ENCODE measurements around the gene CIRBP.

Gene CIRBP

DNA sequence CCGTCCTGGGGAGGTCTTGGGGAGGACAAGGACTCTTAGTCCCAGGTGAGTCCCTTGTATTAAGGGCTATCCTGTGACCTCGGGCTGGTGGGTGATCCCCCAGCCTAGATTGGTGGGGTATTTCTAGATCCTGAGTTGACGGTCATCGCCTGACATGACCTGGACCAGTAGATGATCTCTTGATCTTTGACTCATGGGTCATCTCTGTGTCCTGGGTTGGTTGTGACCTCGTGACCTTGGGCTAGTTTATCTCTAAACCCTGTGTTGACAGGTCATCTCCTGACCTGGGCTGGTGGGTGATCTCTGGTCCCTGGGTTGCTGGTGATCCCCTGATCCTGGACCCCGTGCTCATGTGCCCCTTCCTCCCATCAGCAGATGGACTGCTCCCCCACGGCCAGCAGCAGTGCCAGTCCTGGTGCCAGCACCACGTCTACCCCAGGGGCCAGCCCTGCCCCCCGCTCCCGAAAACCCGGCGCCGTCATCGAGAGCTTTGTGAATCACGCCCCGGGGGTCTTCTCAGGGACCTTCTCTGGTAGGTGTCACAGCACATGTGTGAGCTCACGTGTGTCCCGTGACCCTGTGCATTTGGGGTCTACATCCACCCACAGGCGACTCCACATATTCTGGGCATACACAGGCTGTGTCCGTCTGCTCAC lies 14.5 kb upstream of the CIRBP start:
- peaks cover 38% of the 10 kb centered on the region for H3K36me3 Mint-ChIP-seq (ENCODE audit: low read depth)
- no peaks in the 10 kb centered on the region for H3K27me3 Mint-ChIP-seq (ENCODE audit: low read depth)
- H3K4me1 Mint-ChIP-seq (ENCODE audit: low read depth), result peaks cover 27% of the 10 kb centered on the region
- H3K27ac Mint-ChIP-seq, result peak overlapping the region; percentile 55
- H3K9me3 Mint-ChIP-seq, result no peaks in the 10 kb centered on the region
- H3K4me3 Mint-ChIP-seq, result peak overlapping the region; percentile 25

DNA sequence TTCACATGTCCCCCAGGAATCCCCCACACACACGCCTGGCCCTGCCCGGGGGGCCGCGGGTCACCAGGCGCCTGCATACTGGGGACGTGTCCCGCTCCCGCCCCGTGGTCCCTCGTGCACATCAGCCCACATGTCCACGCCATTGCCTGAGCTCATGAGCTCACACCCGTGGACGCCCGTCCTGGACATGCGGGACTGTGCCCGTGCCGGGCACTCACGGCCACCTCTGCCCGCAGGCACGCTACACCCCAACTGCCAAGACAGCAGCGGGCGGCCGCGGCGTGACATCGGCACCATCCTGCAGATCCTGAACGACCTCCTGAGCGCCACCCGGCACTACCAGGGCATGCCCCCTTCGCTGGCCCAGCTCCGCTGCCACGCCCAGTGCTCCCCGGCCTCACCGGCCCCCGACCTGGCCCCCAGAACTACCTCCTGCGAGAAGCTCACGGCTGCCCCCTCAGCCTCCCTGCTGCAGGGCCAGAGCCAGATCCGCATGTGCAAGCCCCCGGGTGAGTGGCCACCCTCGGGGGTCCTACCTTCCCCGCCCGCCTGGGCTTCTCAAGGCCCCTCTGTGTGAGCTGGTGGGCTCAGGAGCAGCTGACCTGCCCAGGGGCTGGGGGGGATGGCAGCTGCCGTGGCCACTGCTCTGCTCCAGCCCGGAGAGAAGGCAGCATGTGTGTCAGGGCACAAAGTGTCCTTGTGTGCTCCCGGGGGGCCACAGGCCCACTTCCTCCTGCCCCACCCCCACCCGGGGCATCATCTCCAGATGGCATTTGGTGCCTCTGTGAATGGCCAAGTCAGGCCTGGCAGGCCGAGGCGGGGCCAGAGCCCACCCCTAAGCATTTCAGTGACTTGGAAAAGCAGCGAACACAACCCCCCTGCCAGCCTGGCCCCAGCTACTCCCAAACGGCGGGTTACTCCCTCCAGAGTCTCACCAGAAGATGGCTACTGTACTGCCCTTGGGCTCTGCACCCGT lies 13.7 kb upstream of the CIRBP start:
- Mint-ChIP-seq H3K9me3 (no peaks in the 10 kb centered on the region), H3K36me3 (ENCODE audit: low read depth) (peaks cover 36% of the 10 kb centered on the region), H3K27me3 (ENCODE audit: low read depth) (no peaks in the 10 kb centered on the region), H3K4me3 (no peak overlapping the region), H3K27ac (no peak overlapping the region), H3K4me1 (ENCODE audit: low read depth) (peaks cover 32% of the 10 kb centered on the region)

DNA sequence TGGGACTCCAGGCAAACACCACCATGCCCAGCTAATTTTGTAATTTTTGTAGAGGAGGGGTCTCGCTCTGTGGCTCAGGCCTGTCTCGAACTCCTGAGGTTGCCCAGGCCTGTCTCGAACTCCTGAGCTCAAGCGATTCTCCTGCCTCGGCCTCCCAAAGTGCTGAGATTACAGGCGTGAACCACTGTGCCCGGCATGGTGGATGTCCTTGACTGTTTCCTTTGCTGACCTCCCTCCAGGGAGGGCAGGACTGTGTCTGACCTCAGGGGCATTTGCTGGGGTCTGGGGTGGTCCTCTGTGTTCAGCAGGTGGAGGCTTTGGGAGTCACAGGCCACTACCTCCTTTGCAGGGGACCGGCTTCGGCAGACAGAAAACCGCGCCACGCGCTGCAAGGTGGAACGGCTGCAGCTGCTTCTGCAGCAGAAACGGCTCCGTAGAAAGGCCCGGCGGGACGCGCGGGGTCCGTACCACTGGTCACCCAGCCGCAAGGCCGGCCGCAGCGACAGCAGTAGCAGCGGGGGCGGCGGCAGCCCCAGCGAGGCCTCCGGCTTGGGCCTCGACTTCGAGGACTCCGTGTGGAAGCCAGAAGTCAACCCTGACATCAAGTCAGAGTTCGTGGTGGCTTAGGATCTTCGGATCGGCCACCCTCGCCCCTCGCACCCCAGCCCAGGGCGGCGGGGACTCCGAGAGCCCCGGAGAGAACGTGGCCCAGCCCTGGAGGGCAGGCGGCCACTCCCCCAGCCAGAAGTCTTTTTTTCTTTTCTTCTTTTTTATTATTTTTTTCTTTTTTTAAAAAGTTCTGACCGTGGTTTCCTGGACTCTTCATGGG lies 12.3 kb upstream of the CIRBP start:
- Mint-ChIP-seq H3K36me3 (ENCODE audit: low read depth) (peaks cover 31% of the 10 kb centered on the region), H3K27me3 (ENCODE audit: low read depth) (no peaks in the 10 kb centered on the region), H3K9me3 (no peaks in the 10 kb centered on the region), H3K4me3 (peak overlapping the region; percentile 46), H3K4me1 (ENCODE audit: low read depth) (peaks cover 39% of the 10 kb centered on the region), H3K27ac (peak overlapping the region; percentile 50)

DNA sequence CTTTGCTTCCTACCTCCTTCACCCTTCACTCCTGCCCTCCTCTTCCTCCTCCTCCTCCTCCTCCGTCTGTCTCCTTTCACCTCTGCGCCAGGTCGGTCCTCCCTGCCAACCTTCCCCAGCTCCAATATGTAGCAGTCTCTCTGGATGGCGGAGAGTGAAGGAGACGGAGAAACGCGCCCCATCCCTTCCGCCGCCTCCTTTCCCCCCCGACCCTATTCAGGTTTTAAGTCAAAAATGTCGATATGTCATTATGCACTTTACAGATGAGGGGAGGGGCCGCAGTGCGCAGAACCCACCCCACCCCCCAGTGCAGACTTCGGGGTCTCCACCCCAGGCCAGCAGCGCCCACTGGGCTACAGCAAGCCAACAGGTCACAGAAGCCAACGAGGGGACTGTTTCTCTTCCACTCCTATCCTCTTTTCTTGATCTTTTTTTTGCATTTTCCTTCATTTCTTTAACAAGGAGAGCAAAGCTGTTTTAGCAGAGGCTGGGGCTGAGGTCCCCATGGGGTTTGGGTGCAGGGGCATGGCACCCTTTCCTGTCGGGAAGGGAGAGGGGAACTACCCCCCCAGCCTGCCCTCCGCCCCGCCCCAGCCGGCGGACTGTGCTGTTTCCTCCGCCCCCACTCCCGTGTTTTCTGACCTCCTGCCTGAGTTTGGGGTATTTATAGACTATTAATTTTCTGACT lies 11.5 kb upstream of the CIRBP start:
- H3K36me3 Mint-ChIP-seq (ENCODE audit: low read depth), result peaks cover 28% of the 10 kb centered on the region
- H3K4me1 Mint-ChIP-seq (ENCODE audit: low read depth), result peaks cover 40% of the 10 kb centered on the region

DNA sequence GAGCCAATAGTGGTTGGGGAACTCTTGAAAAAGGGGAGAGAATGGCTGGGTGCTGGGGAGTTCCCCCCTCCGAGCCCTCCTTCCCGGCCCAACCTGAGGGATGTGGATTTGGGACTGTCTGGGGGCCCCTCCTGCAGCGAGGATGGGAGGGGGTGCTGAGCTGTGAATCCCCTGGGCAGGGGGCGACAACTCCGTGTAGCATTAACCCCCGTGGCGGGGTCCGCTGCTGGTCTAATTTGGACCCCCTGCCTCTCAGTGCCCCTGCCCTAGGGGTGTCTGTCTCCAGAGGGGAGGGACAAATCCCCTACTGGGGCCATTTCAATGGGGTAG lies 11.0 kb upstream of the CIRBP start:
- Mint-ChIP-seq H3K27ac (peak overlapping the region; percentile 99), H3K36me3 (ENCODE audit: low read depth) (peaks cover 27% of the 10 kb centered on the region), H3K9me3 (no peaks in the 10 kb centered on the region), H3K4me1 (ENCODE audit: low read depth) (peaks cover 41% of the 10 kb centered on the region), H3K4me3 (peak overlapping the region; percentile 46), H3K27me3 (ENCODE audit: low read depth) (no peaks in the 10 kb centered on the region)

More for the DNA sequence above, 11.5 kb upstream of the CIRBP start:
- peak overlapping the region; percentile 46 for H3K4me3 Mint-ChIP-seq
- H3K27me3 Mint-ChIP-seq (ENCODE audit: low read depth), result no peaks in the 10 kb centered on the region
- H3K9me3 Mint-ChIP-seq, result no peaks in the 10 kb centered on the region
- peak overlapping the region; percentile 99 for H3K27ac Mint-ChIP-seq

DNA sequence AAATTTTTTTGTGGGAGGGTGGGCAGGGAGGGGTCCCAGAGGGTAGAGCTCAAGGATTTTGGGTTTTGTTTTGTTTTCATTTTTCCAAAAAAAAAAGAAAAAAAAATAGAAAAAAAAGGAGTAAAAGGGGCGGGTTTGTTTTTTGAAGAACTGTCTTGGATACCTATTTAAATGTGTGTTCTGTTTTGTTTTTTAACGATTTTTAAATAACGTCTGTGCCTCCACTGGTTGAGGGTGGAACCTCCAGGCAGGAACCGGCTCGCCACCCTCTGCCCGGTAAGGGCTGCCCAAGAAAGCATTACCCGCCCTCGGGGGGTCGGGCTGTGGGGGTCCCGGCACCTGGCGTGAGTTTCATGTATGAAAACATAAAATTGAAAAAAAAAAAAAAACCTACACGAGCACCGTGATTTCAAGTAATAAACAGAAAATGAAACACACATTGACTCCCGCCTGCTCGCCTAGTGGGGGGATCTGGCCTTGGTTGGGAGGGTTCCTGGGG lies 10.4 kb upstream of the CIRBP start:
- Mint-ChIP-seq H3K9me3 (no peaks in the 10 kb centered on the region), H3K27ac (peak overlapping the region; percentile 99), H3K4me1 (ENCODE audit: low read depth) (peaks cover 39% of the 10 kb centered on the region), H3K4me3 (peak overlapping the region; percentile 88), H3K27me3 (ENCODE audit: low read depth) (no peaks in the 10 kb centered on the region), H3K36me3 (ENCODE audit: low read depth) (peaks cover 22% of the 10 kb centered on the region)

DNA sequence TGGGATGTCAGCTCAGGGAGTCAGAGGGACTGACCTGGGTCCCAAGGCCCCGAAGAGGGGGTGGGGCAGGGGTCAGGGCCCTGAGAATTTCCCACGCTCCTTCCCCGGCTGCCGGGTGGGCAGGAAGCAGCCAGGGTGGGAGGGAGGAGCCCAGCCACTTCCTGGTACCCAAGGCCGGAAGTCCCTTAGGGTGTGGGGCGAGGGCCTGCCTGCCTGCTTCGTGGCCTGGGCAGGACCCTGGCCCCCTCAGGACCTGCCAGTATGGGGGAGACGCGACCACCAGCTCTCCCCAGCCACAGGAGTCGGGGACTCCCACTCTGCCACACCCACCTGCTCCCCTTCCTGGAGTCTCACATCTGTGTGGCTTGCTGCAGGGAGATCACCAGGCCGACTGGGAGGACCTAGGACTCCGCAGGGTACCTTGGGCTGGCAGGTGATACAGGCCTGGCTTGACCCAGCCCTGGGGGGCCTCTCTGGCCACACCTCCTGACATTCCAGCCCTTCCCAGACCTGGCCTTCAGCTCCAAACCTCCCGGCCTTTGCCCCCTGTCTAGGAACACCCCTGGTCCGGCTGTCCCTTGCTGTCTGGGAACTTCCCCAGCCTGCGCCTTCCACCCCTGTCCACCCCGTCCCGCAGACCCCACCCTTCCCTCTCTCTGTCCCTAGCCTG lies 9.8 kb upstream of the CIRBP start:
- H3K9me3 Mint-ChIP-seq, result no peaks in the 10 kb centered on the region
- H3K36me3 Mint-ChIP-seq (ENCODE audit: low read depth), result peaks cover 22% of the 10 kb centered on the region
- H3K27me3 Mint-ChIP-seq (ENCODE audit: low read depth), result no peaks in the 10 kb centered on the region
- H3K4me1 Mint-ChIP-seq (ENCODE audit: low read depth), result peaks cover 39% of the 10 kb centered on the region
- H3K4me3 Mint-ChIP-seq, result peak overlapping the region; percentile 88
- peak overlapping the region; percentile 99 for H3K27ac Mint-ChIP-seq

DNA sequence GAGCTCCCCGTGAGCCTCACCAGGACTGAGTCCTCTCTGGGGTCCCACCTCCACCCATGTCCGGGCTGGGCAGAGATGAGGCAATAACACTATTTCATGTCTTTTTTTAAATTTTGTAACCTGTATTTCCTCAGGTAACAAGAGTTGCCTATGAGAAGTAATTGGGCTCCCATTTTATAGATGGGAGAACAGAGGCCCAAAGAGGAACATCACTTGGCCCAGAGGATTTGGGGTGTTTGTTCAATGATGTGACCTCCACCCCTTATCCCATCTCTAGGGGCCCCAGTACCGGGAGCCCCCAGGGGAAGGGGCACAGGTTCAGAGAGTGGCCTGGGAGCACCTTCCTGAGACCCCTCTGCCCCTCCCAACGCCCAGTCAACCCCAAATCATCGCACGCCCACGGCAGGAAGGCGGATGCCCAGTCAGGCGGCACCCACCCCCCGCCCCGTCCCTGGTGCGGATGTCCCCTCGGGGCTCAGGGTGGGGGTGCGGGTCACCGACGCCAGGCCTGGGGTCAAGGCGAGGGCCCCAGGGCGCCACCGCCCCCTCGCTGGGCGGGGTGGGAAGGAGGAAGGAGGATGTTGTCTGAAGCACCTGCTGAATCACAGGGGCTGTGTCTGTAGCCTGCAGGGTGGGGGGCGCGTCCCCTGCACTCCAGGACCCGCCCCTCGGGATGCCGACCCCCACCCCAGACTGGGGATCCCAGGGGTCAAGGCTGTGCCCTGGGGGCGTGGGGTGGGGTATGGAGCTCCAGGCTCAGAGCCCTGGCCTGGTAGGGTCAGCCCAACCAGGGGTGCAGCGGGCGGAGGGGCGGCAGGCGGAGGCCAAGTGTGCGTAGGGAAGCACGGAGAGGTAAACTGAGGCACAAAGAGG lies 9.0 kb upstream of the CIRBP start:
- Mint-ChIP-seq H3K36me3 (ENCODE audit: low read depth) (peaks cover 17% of the 10 kb centered on the region), H3K27me3 (ENCODE audit: low read depth) (no peaks in the 10 kb centered on the region), H3K27ac (peak overlapping the region; percentile 99), H3K4me3 (peak overlapping the region; percentile 88), H3K4me1 (ENCODE audit: low read depth) (peaks cover 35% of the 10 kb centered on the region), H3K9me3 (no peaks in the 10 kb centered on the region)

DNA sequence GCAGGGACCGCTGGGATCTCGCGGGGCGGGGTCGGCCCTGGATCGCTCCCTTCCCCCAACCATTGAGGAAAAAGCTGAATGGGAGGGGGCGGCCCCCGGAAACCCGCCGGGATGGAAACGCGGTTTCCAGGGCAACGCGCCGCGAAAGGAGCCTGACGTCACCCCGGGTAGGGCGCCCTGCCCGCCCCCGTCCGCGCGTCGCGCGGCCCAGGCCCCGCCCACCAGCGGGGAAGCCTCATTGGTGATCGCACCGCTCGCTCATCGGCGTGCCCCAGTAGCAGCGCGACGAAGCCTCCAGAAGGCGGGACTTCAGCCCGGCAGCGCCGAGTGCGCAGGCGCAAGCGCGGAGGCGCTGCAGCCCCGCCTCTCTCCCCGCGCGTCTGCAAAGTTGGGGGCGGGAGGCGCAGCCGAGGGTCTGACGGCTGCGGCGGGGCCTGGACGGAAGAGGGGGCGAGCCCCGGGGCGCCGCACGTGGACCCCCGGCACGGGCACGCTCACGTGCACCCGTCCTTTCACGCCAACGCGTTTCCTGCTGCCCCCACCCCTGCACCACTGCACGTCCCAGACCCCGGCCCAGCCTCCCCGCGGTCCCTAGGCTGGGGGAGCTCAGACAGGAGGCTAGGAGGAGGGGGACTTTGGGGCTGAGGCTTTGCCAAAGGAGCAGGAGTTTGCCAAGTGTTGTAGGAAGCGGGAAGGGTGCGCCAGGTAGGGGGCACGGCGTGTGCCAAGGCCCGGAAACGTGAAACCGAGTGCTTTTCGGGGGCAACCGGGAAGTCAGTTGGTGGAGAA lies 8.2 kb upstream of the CIRBP start:
- Mint-ChIP-seq H3K4me1 (ENCODE audit: low read depth) (peaks cover 40% of the 10 kb centered on the region), H3K9me3 (no peaks in the 10 kb centered on the region), H3K36me3 (ENCODE audit: low read depth) (peaks cover 17% of the 10 kb centered on the region), H3K4me3 (peak overlapping the region; percentile 86), H3K27ac (peak overlapping the region; percentile 80), H3K27me3 (ENCODE audit: low read depth) (no peaks in the 10 kb centered on the region)

DNA sequence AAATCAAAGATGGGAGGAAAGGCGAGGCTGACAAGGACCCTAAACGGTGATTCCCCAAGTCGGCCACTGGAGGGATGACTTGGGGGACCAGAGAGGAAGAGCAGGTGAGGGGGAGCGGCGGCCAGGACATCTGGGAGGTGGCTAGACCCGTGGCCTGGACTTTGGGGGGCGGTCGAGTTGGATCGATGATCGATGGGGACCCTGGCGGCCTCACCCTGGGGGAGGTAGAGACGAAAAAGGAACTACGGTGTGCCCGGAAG lies 7.7 kb upstream of the CIRBP start:
- H3K9me3 Mint-ChIP-seq, result no peaks in the 10 kb centered on the region
- peaks cover 39% of the 10 kb centered on the region for H3K4me1 Mint-ChIP-seq (ENCODE audit: low read depth)
- H3K27ac Mint-ChIP-seq, result peak overlapping the region; percentile 80
- H3K36me3 Mint-ChIP-seq (ENCODE audit: low read depth), result peaks cover 16% of the 10 kb centered on the region
- H3K4me3 Mint-ChIP-seq, result peak overlapping the region; percentile 86
- H3K27me3 Mint-ChIP-seq (ENCODE audit: low read depth), result no peaks in the 10 kb centered on the region

DNA sequence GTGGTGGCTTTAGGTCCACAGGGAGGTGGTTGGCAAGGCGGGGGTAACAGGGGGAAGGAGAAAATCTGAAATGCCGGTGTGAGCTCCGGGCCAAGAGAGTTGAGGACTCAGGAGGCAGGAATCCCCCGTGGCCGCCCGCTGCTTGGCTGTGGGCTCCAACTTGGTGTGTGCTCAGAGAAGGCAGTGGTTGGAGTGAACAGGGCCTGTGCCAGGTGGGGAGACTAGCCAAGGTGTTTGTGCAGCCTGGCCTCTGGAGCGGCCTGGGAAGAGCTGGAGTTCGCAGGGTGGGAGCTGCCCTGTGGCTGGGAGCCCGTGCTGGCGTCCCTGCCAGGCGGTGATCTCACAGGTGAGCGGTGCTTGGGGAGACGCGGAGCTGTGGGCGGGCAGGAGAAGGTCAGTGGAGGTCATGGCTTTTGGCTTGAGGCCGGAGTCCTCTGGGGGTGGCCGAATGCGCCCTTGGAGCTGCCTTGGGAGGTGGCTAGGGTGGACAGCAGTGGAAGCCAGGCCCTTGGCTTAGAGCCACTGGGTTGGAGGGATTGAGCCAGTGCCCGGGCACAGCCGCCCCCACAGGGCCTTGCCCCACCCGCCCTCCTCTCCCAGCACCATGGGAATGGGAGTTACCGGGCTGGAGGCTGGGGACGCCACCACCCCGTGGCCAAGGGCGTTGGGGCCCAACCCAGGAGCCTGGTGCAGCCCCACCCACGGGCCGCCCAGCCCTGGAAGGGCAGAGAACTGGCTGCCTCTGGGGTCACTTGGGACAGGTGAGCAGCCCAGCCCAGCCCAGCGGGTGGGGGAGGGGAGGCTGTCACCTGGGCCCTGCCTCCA lies 7.1 kb upstream of the CIRBP start:
- H3K4me3 Mint-ChIP-seq, result peak overlapping the region; percentile 86
- peak overlapping the region; percentile 80 for H3K27ac Mint-ChIP-seq
- peaks cover 13% of the 10 kb centered on the region for H3K36me3 Mint-ChIP-seq (ENCODE audit: low read depth)
- H3K4me1 Mint-ChIP-seq (ENCODE audit: low read depth), result peaks cover 38% of the 10 kb centered on the region
- H3K9me3 Mint-ChIP-seq, result no peaks in the 10 kb centered on the region
- no peaks in the 10 kb centered on the region for H3K27me3 Mint-ChIP-seq (ENCODE audit: low read depth)

DNA sequence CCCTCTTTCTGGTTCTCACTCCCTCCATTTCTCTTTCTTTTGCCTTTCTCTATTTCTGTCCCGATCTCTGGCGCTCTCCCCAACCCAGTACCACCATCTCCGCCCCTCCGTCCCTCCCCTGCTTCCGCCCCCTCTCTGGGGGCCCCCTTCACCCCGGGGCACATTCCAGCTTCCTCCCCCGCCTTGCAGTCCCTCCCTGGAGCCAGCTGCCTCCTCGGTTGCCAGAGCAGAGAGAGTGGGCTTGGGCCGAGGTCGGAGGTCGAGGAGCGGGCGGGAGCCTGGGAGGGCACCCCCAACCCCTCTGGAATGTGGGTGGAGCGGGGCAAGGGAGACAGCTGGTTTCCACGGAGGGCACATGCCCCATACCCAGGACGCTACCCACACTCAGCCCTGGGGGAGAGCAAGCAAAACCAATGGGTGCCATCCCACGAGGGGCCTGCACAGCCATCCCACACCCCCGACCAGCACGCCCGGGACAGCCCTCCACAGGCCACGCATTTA lies 6.5 kb upstream of the CIRBP start:
- Mint-ChIP-seq H3K9me3 (no peaks in the 10 kb centered on the region), H3K27me3 (ENCODE audit: low read depth) (no peaks in the 10 kb centered on the region), H3K4me1 (ENCODE audit: low read depth) (peaks cover 38% of the 10 kb centered on the region), H3K4me3 (no peak overlapping the region), H3K27ac (no peak overlapping the region), H3K36me3 (ENCODE audit: low read depth) (peaks cover 9% of the 10 kb centered on the region)
